Upper lobe of left lung (tissue), 4 donors: ENCODE data around the gene ZCCHC7.

Experiments
- POLR2AphosphoS5 ChIP-seq, 2 donors: sonication (generic); formaldehyde crosslinking; IDR thresholded peaks; one replicate each; pipeline ENCODE4 v1.5.1; 2017; ENCODE audit warnings: antibody characterized with exemption in 2 of 2
- TF ChIP-seq, protein P1 (sequence below), 6 experiments: fragments of 450-650 bp in 4 of 6; fragments of 200-600 bp in 2 of 6; sonication (generic) in 2 of 6; IDR thresholded peaks; one replicate each; pipeline ENCODE4 v1.5.1; 2016 to 2019; ENCODE audit warnings: antibody characterized with exemption in 6 of 6

DNA sequence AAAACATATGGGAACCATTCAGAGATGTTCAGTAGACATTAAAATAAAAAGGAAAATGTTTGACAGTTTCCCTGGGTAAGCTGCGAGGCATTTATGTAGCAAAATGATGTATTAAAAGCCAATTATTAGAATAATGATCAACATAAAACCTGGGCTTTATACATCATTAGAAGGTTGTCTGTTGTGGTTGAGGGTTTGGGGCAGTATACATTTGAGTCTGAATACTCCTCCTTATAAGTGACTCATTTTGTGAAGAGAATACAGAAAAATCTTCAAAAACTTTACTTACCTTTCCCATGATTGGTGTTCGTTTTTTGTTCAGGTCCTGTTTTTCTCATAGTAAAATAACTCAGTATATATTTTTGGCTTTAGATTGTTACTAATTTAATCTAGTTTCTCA is 119.5 kb downstream of the ZCCHC7 start:
- no peak for TF ChIP-seq POLR2AphosphoS5 (IDR thresholded peaks at IDR 0.05)
- TF ChIP-seq, protein P1, sequence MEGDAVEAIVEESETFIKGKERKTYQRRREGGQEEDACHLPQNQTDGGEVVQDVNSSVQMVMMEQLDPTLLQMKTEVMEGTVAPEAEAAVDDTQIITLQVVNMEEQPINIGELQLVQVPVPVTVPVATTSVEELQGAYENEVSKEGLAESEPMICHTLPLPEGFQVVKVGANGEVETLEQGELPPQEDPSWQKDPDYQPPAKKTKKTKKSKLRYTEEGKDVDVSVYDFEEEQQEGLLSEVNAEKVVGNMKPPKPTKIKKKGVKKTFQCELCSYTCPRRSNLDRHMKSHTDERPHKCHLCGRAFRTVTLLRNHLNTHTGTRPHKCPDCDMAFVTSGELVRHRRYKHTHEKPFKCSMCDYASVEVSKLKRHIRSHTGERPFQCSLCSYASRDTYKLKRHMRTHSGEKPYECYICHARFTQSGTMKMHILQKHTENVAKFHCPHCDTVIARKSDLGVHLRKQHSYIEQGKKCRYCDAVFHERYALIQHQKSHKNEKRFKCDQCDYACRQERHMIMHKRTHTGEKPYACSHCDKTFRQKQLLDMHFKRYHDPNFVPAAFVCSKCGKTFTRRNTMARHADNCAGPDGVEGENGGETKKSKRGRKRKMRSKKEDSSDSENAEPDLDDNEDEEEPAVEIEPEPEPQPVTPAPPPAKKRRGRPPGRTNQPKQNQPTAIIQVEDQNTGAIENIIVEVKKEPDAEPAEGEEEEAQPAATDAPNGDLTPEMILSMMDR (IDR thresholded peaks at IDR 0.05): no peak
